SK-N-SH (cell line): ENCODE results near the gene PIH1D2. TPM values are rescaled to one million over a fixed set of nuclear protein-coding genes. Genes with fewer than 3 reads are reported as not detected.

Experiments
- CTCF ChIA-PET: fragments of 300-600, 350-600 bp; formaldehyde crosslinking; extraction: SDS; loops from one replicate; lab custom pipeline; 2021; lab: Yijun Ruan, JAX
- POLR2A ChIA-PET: fragments of 350-600 bp; sonication (Branson Sonifier 250); formaldehyde crosslinking; extraction: SDS; loops from one replicate; lab custom pipeline; 2020; ENCODE audit warnings: antibody characterized with exemption, inconsistent platforms; lab: Yijun Ruan, JAX
- DNase-seq: peaks from one replicate; pipeline ENCODE4 v3.0.0; 2012
- H2AFZ ChIP-seq: fragments of 200-600 bp; sonication (generic); 2 replicates; pipeline ENCODE4 v1.8.1; 2016; ENCODE audit warnings: antibody characterized with exemption, mild to moderate bottlenecking, low read depth
- H3F3A ChIP-seq: fragments of 200-600 bp; sonication (generic); replicated peaks from 2 replicates; pipeline ENCODE3; 2016; ENCODE audit warnings: antibody characterized with exemption, mild to moderate bottlenecking; ENCODE audit not compliant: insufficient read depth
- H3K27ac ChIP-seq, 2 experiments: fragments of 200-500 bp in 1 of 2; fragments of 200-600 bp in 1 of 2; sonication (Bioruptor generic) in 1 of 2; sonication (generic), shearing (Covaris generic) in 1 of 2; 2 replicates each; pipeline versions ENCODE4 v1.5.1 to v1.6.1; 2014 to 2016; ENCODE audit warnings: low read depth in 2 of 2, inconsistent platforms in 1 of 2, low read length in 1 of 2, mild to moderate bottlenecking in 1 of 2, mixed read lengths in 1 of 2
- H3K27me3 ChIP-seq: fragments of 200-600 bp; sonication (generic), shearing (Covaris generic); 2 replicates; pipeline ENCODE4 v1.6.1; 2016; ENCODE audit warnings: mixed run types; ENCODE audit not compliant: insufficient read depth
- H3K36me3 ChIP-seq, 2 experiments: fragments of 200-500 bp in 1 of 2; fragments of 200-600 bp in 1 of 2; sonication (Bioruptor generic) in 1 of 2; sonication (generic) in 1 of 2; replicated peaks in 1 of 2; 2 replicates each; pipeline versions ENCODE3 to v1.5.1; 2014 to 2016; ENCODE audit warnings: low read length in 1 of 2, mild to moderate bottlenecking in 1 of 2; ENCODE audit not compliant: insufficient read depth in 2 of 2, control insufficient read depth in 1 of 2
- H3K4me1 ChIP-seq, 2 experiments: fragments of 200-500 bp in 1 of 2; fragments of 200-600 bp in 1 of 2; sonication (Bioruptor generic) in 1 of 2; sonication (generic), shearing (Covaris generic) in 1 of 2; 2 replicates each; pipeline versions ENCODE4 v1.5.1 to v1.6.1; 2014 to 2016; ENCODE audit warnings: low read depth in 1 of 2, low read length in 1 of 2, mixed run types in 1 of 2; ENCODE audit not compliant: insufficient read depth in 2 of 2, control insufficient read depth in 1 of 2
- H3K4me2 ChIP-seq: fragments of 200-600 bp; sonication (generic), shearing (Covaris generic); 2 replicates; pipeline ENCODE4 v1.6.1; 2017; ENCODE audit warnings: mixed run types
- H3K4me3 ChIP-seq, 2 experiments: fragments of 200-500 bp in 1 of 2; fragments of 200-600 bp in 1 of 2; sonication (Bioruptor generic) in 1 of 2; sonication (generic), shearing (Covaris generic) in 1 of 2; 2 replicates each; pipeline versions ENCODE4 v1.5.1 to v1.8.1; 2014 to 2016; ENCODE audit warnings: low read depth in 2 of 2, inconsistent platforms in 1 of 2, low read length in 1 of 2, mild to moderate bottlenecking in 1 of 2, mixed read lengths in 1 of 2, moderate library complexity in 1 of 2
- H3K79me2 ChIP-seq: fragments of 200-600 bp; sonication (generic); 2 replicates; pipeline ENCODE4 v1.8.1; 2017; ENCODE audit warnings: mild to moderate bottlenecking; ENCODE audit not compliant: insufficient read depth
- H3K9ac ChIP-seq: fragments of 200-600 bp; sonication (generic); 2 replicates; pipeline ENCODE4 v1.6.1; 2017; ENCODE audit warnings: mixed run types
- H3K9me2 ChIP-seq: fragments of 200-600 bp; sonication (generic); 2 replicates; pipeline ENCODE4 v1.6.1; 2017; ENCODE audit warnings: mixed run types
- H3K9me3 ChIP-seq: fragments of 200-600 bp; sonication (generic); 2 replicates; pipeline ENCODE4 v1.6.1; 2017; ENCODE audit warnings: mixed run types, mild to moderate bottlenecking, moderate library complexity
- H4K20me1 ChIP-seq: fragments of 200-600 bp; sonication (generic); 2 replicates; pipeline ENCODE4 v1.6.1; 2017; ENCODE audit warnings: mild to moderate bottlenecking, mixed run types; ENCODE audit not compliant: insufficient read depth
- MEF2A ChIP-seq: IDR thresholded peaks from 2 replicates; pipeline ENCODE4 v1.4.0; 2012; ENCODE audit warnings: low read depth, borderline replicate concordance
- REST ChIP-seq: IDR thresholded peaks from 2 replicates; pipeline ENCODE4 v1.6.1; 2012; ENCODE audit warnings: mild to moderate bottlenecking, low read depth, low read length, moderate library complexity
- RFX5 ChIP-seq: IDR thresholded peaks from 2 replicates; pipeline ENCODE4 v1.6.1; 2012; ENCODE audit warnings: mild to moderate bottlenecking, improper control_type of control experiment, low read length
- TAF1 ChIP-seq: IDR thresholded peaks from 2 replicates; pipeline ENCODE4 v1.6.1; 2012; ENCODE audit warnings: low read depth, mild to moderate bottlenecking, low read length, moderate library complexity, borderline replicate concordance
- TCF12 ChIP-seq: IDR thresholded peaks from 2 replicates; pipeline ENCODE4 v1.4.0; 2012
- WGBS: methylation state at CpG from one replicate; pipeline ENCODE4 v1.1.6; 2017; ENCODE audit warnings: low lambda C conversion rate; 5-methylcytosine and 5-hydroxymethylcytosine counted together
- polyA plus RNA-seq, 3 experiments: library from polyadenylated mRNA; depleted of rRNA; stranded (reverse); fragments of >200 nt; gene quantifications; 2 replicates each; pipeline ENCODE4 v1.2.3, GENCODE V29; 2012
- TF ChIP-seq, protein P1 (sequence below): IDR thresholded peaks from 2 replicates; pipeline ENCODE4 v1.4.0; 2012; ENCODE audit warnings: low read depth, borderline replicate concordance
- TF ChIP-seq, protein P2 (sequence below): fragments of 150-350 bp; IDR thresholded peaks from 2 replicates; pipeline ENCODE4 v1.6.1; 2017; ENCODE audit warnings: antibody characterized with exemption, low read length, low read depth, borderline replicate concordance
- TF ChIP-seq, protein P3 (sequence below): IDR thresholded peaks from 2 replicates; pipeline ENCODE4; 2012
- TF ChIP-seq, protein P4 (sequence below): fragments of 150-350 bp; IDR thresholded peaks from 2 replicates; pipeline ENCODE4 v1.6.1; 2016; ENCODE audit warnings: mild to moderate bottlenecking, low read depth, low read length

The PIH1D2 gene
- polyA plus RNA-seq, 1 of the 3 experiments (the other 2 are of a cell fraction): 0.97 TPM

DNA sequence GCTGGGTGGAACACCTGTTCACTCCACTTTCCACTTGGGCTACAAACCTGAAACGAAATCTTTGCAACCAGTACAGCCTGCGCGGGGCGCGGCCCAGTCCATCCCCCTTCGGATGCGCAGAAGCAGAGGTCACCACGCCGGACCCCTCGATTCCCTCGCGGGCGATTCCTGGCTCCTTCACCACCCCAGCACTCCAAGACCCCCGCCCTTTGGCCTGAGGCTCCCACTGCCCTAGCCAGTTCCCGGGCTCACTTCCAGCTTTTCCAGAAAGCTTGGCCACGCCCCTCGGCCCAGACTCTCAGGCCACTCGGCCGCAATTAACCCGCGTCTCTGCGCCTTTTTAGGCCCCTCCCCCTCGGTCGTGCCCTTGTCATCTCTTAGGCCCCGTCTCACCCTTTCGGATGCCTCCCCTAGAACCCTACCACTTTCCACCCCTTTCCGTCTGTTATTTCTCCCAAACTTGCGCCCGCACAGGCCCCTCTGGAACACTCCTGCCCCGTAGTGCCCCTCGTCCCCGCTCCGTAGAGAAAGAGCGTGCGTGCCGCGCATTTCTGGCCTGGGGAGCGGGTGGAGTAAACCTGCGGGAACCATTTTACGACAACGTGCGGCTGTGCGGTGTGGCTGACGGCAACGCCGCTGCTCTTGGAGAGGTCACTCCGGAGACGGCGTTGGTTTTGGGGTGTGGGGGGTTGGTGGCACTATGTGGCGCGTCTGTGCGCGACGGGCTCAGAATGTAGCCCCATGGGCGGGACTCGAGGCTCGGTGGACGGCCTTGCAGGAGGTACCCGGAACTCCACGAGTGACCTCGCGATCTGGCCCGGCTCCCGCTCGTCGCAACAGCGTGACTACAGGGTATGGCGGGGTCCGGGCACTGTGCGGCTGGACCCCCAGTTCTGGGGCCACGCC is 48.8 kb downstream of the PIH1D2 start, which contains the start of gene DLAT (continued):
- no peak for TF ChIP-seq REST
- TF ChIP-seq, protein P1, sequence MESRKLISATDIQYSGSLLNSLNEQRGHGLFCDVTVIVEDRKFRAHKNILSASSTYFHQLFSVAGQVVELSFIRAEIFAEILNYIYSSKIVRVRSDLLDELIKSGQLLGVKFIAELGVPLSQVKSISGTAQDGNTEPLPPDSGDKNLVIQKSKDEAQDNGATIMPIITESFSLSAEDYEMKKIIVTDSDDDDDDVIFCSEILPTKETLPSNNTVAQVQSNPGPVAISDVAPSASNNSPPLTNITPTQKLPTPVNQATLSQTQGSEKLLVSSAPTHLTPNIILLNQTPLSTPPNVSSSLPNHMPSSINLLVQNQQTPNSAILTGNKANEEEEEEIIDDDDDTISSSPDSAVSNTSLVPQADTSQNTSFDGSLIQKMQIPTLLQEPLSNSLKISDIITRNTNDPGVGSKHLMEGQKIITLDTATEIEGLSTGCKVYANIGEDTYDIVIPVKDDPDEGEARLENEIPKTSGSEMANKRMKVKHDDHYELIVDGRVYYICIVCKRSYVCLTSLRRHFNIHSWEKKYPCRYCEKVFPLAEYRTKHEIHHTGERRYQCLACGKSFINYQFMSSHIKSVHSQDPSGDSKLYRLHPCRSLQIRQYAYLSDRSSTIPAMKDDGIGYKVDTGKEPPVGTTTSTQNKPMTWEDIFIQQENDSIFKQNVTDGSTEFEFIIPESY: 0 out of 2 replicates have a peak, but pooled peaks have one; percentile 45
- TF ChIP-seq, protein P2, sequence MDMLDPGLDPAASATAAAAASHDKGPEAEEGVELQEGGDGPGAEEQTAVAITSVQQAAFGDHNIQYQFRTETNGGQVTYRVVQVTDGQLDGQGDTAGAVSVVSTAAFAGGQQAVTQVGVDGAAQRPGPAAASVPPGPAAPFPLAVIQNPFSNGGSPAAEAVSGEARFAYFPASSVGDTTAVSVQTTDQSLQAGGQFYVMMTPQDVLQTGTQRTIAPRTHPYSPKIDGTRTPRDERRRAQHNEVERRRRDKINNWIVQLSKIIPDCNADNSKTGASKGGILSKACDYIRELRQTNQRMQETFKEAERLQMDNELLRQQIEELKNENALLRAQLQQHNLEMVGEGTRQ: no peak
- no peak for TF ChIP-seq MEF2A

DNA sequence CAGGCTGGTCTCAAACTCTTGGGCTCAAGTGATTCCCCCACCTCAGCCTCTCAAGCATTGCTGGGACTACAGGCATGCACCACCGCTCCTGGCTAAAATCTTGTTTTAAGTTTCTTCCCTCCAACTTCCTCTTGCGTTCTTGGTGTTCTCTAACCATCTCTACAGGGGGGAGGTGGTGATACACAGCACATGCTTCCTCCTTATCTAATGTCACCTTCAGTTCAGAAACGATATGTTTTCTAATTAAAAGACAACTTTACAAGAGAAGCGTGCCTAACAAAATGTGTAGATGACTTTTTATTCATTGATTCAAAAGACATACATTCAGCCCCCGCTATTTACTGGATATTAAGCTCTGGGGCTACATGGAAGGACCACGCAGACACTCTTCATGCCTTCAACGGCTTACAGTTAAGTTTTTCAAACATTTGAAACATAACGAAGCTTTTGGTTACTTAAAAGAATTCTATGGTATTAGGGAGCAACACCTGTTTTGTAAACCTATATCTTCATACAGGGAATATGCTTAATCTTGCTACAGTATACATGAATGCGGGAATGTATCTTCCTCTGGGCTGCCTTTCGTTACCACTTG is 49.5 kb downstream of the PIH1D2 start:
- Histone ChIP-seq H3K9me3 (no peaks in the 10 kb centered on the region), H3K4me1 (peaks cover 3 to 7% of the 10 kb centered on the region in 2 experiments; a peak in 3 of 4 replicates), H3K4me3 (peak overlapping the region; percentile 75 to 89), H3K27me3 (no peaks in the 10 kb centered on the region), H3K9ac (peak overlapping the region; percentile 77), H3F3A (peaks cover 9% of the 10 kb centered on the region), H3K9me2 (no peaks in the 10 kb centered on the region), H3K36me3 (peaks cover 27 to 39% of the 10 kb centered on the region in 2 experiments), H3K79me2 (peaks cover 14% of the 10 kb centered on the region), H2AFZ (peak overlapping the region; percentile 98), H3K27ac (peak overlapping the region in 1 of 2 experiments; percentile 97; a peak in 2 of 4 replicates), H3K4me2 (peak overlapping the region; percentile 99), H4K20me1 (no peaks in the 10 kb centered on the region)
- CTCF ChIA-PET: interaction anchor here (1.5 to 1.6 kb wide), 3 partner anchors 90 to 153 kb away, joined by 3 to 6 read pairs (median 3); partner anchors contain the start of gene ALG9
- POLR2A ChIA-PET: interaction anchor here (0.7 to 1.0 kb wide), 2 partner anchors 10 to 1111 kb away, joined by 3 read pairs; no protein-coding TSS in a partner anchor
- DNase-seq: no peak
- TF ChIP-seq REST (no peak), RFX5 (no peak), TAF1 (no peak), TCF12 (no peak)
- TF ChIP-seq, protein P3, sequence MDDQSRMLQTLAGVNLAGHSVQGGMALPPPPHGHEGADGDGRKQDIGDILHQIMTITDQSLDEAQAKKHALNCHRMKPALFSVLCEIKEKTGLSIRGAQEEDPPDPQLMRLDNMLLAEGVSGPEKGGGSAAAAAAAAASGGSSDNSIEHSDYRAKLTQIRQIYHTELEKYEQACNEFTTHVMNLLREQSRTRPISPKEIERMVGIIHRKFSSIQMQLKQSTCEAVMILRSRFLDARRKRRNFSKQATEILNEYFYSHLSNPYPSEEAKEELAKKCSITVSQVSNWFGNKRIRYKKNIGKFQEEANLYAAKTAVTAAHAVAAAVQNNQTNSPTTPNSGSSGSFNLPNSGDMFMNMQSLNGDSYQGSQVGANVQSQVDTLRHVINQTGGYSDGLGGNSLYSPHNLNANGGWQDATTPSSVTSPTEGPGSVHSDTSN: no peak
- TF ChIP-seq, protein P4, sequence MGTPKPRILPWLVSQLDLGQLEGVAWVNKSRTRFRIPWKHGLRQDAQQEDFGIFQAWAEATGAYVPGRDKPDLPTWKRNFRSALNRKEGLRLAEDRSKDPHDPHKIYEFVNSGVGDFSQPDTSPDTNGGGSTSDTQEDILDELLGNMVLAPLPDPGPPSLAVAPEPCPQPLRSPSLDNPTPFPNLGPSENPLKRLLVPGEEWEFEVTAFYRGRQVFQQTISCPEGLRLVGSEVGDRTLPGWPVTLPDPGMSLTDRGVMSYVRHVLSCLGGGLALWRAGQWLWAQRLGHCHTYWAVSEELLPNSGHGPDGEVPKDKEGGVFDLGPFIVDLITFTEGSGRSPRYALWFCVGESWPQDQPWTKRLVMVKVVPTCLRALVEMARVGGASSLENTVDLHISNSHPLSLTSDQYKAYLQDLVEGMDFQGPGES: no peak
- TF ChIP-seq, protein P2: no peak
- WGBS: 43% methylated on average over 10 of the region's 10 CpGs
